Measurements from ENCODE around the gene NRAP.

- TF ChIP-seq ZBTB7A (IDR thresholded peaks at IDR 0.05; ENCODE audit: low read depth), result no peak
- TF ChIP-seq CEBPB (IDR thresholded peaks at IDR 0.05), result no peak
- no peak for TF ChIP-seq EGR1 (IDR thresholded peaks at IDR 0.05)
- TF ChIP-seq TAF1 (IDR thresholded peaks at IDR 0.05; ENCODE audit: low read depth), result no peak
- TF ChIP-seq NFIC (IDR thresholded peaks at IDR 0.05), result no peak
- TF ChIP-seq EP300 (IDR thresholded peaks at IDR 0.05; ENCODE audit: borderline replicate concordance), result no peak
- no peak for TF ChIP-seq MAX (IDR thresholded peaks at IDR 0.05)
- TF ChIP-seq REST (IDR thresholded peaks at IDR 0.05; ENCODE audit: low read depth), result no peak
- TF ChIP-seq TEAD4 (IDR thresholded peaks at IDR 0.05), result no peak
- no peak for TF ChIP-seq YY1 (IDR thresholded peaks at IDR 0.05; ENCODE audit: low read depth)
- TF ChIP-seq FOXM1 (IDR thresholded peaks at IDR 0.05; ENCODE audit: borderline replicate concordance, low read depth), result no peak
- TF ChIP-seq RAD21 (IDR thresholded peaks at IDR 0.05; ENCODE audit: low read depth), result no peak
Measured at GRCh38 chr10:113565364-113565763, 98.5 kb downstream of the NRAP start.

Measured in Ishikawa (cell line).